B cell (primary cell): Measurements from ENCODE around the gene EHD3. TPM values are rescaled to one million over a fixed set of nuclear protein-coding genes. Genes with fewer than 3 reads are reported as not detected.

Source experiments
- ATAC-seq: fragments of 200-7000 bp; cut with Tn5 transposase; one replicate; pipeline ENCODE4 v1.10.0; 2021; ENCODE audit warnings: low read depth, mild to moderate bottlenecking, moderate number of reproducible peaks, moderate library complexity
- CTCF ChIA-PET: fragments of 350-600 bp; sonication (Branson Sonifier 250); formaldehyde crosslinking; loops from one replicate; lab custom pipeline; 2021; ENCODE audit warnings: antibody characterized with exemption, inconsistent platforms; lab: Charles Lee
- POLR2A ChIA-PET: fragments of 350-600 bp; sonication (Branson Sonifier 250); formaldehyde crosslinking; loops from one replicate; lab custom pipeline; 2021; ENCODE audit warnings: antibody characterized with exemption; lab: Charles Lee
- DNase-seq: peaks from one replicate; pipeline ENCODE4 v3.0.0; 2013
- H2AFZ ChIP-seq: 2 replicates; pipeline ENCODE4 v1.6.1; 2012; ENCODE audit warnings: mild to moderate bottlenecking, low read depth, low read length; ENCODE audit not compliant: insufficient read depth, poor library complexity, severe bottlenecking
- H3K27ac ChIP-seq, 2 donors: 1 replicate in 1 of 2; 2 replicates in 1 of 2; pipeline ENCODE4 v1.5.1; 2012 to 2013; ENCODE audit warnings: low read length in 2 of 2, mild to moderate bottlenecking in 2 of 2, moderate library complexity in 1 of 2
- H3K27me3 ChIP-seq, 4 experiments: fragments of 200-600 bp in 1 of 4; sonication (generic) in 1 of 4; replicated peaks in 1 of 4; 1 replicate in 2 of 4; 2 replicates in 2 of 4; pipeline versions ENCODE4 v1.6.1 to v1.7.0; 2013 to 2016; ENCODE audit warnings: low read length in 3 of 4, mild to moderate bottlenecking in 2 of 4, mixed read lengths in 1 of 4, moderate library complexity in 1 of 4; ENCODE audit not compliant: insufficient read depth in 4 of 4, control insufficient read depth in 3 of 4; ENCODE audit errors: control extremely low read depth in 1 of 4
- H3K36me3 ChIP-seq, 2 experiments: replicated peaks in 1 of 2; 1 replicate in 1 of 2; 2 replicates in 1 of 2; pipeline versions ENCODE4 v1.6.1 to v1.7.1; 2013; ENCODE audit warnings: low read length in 1 of 2; ENCODE audit not compliant: insufficient read depth in 2 of 2, control insufficient read depth in 1 of 2; ENCODE audit errors: control extremely low read depth in 1 of 2, extremely low read depth in 1 of 2
- H3K4me1 ChIP-seq, 2 donors: fragments of 200-600 bp in 1 of 2; sonication (generic) in 1 of 2; 1 replicate in 1 of 2; 2 replicates in 1 of 2; pipeline versions ENCODE4 v1.5.1 to v1.6.1; 2013 to 2017; ENCODE audit warnings: low read length in 2 of 2; ENCODE audit not compliant: control insufficient read depth in 2 of 2, insufficient read depth in 2 of 2
- H3K4me2 ChIP-seq: replicated peaks from 2 replicates; pipeline ENCODE3; 2012; ENCODE audit warnings: mild to moderate bottlenecking, low read depth, low read length; ENCODE audit not compliant: poor library complexity, severe bottlenecking
- H3K4me3 ChIP-seq, 5 experiments: fragments of 200-600 bp in 1 of 5; sonication (generic) in 1 of 5; 1 replicate in 3 of 5; 2 replicates in 2 of 5; pipeline versions ENCODE4 v1.5.1 to v1.7.0; 2011 to 2016; ENCODE audit warnings: low read length in 4 of 5, mild to moderate bottlenecking in 4 of 5, low read depth in 2 of 5, control low read depth in 1 of 5, moderate library complexity in 1 of 5; ENCODE audit not compliant: insufficient read depth in 1 of 5; ENCODE audit errors: control extremely low read depth in 1 of 5, extremely low read depth in 1 of 5
- H3K79me2 ChIP-seq: fragments of 200-600 bp; sonication (generic); one replicate; pipeline ENCODE4 v1.6.0; 2016; ENCODE audit warnings: low read length; ENCODE audit not compliant: control insufficient read depth, insufficient read depth
- H3K9ac ChIP-seq: fragments of 200-600 bp; sonication (generic); 2 replicates; pipeline ENCODE4 v1.6.1; 2017; ENCODE audit warnings: mild to moderate bottlenecking, low read length, moderate library complexity
- H3K9me3 ChIP-seq, 3 donors: one replicate each; pipeline versions ENCODE4 v1.6.1 to v1.7.1; 2013; ENCODE audit warnings: low read length in 2 of 3; ENCODE audit not compliant: control insufficient read depth in 2 of 3, insufficient read depth in 1 of 3; ENCODE audit errors: control extremely low read depth in 1 of 3
- H4K20me1 ChIP-seq: 2 replicates; pipeline ENCODE4 v1.6.0; 2012; ENCODE audit warnings: mild to moderate bottlenecking, low read length; ENCODE audit not compliant: insufficient read depth, control insufficient read depth, poor library complexity, severe bottlenecking
- H3K27ac Mint-ChIP-seq: one replicate; pipeline ENCODE4 v1.8.0; 2021; ENCODE audit warnings: mixed read lengths
- H3K27me3 Mint-ChIP-seq: one replicate; pipeline ENCODE4 v1.8.0; 2021; ENCODE audit warnings: mixed read lengths
- H3K4me1 Mint-ChIP-seq: one replicate; pipeline ENCODE4 v1.8.0; 2021; ENCODE audit warnings: mixed read lengths
- H3K4me3 Mint-ChIP-seq: one replicate; pipeline ENCODE4 v1.8.0; 2021; ENCODE audit warnings: mixed read lengths
- H3K9me3 Mint-ChIP-seq: one replicate; pipeline ENCODE4 v1.8.0; 2022; ENCODE audit warnings: mixed read lengths; ENCODE audit not compliant: insufficient read depth
- CTCF ChIP-seq: fragments of 200-600 bp; IDR thresholded peaks from one replicate; pipeline ENCODE4 v1.8.0; 2022; ENCODE audit warnings: antibody characterized with exemption, mild to moderate bottlenecking
- EZH2 ChIP-seq: IDR thresholded peaks from 2 replicates; pipeline ENCODE4 v1.6.1; 2012; ENCODE audit warnings: borderline replicate concordance, low read depth, mild to moderate bottlenecking, moderate library complexity, low read length; ENCODE audit not compliant: insufficient read depth, poor library complexity, severe bottlenecking
- WGBS: methylation state at CpG from one replicate; pipeline ENCODE4 v1.1.5; 2013; ENCODE audit warnings: missing lambda C conversion rate; ENCODE audit not compliant: insufficient coverage; 5-methylcytosine and 5-hydroxymethylcytosine counted together
- intact Hi-C: fragments of 100-400 bp; cut with micrococcal nuclease; formaldehyde crosslinking; loops from one replicate; pipeline ENCODE4 v1.10.0; 2022
- polyA plus RNA-seq: library from polyadenylated mRNA; depleted of rRNA; stranded (reverse); fragments of >200 nt; gene quantifications from 2 replicates; pipeline ENCODE4 v1.2.3, GENCODE V29; 2012
- total RNA-seq, 2 donors: library from RNA; stranded (reverse); fragments of 120-200 nt in 1 of 2; gene quantifications; 1 replicate in 1 of 2; 2 replicates in 1 of 2; pipeline versions ENCODE4 v1.2.3 to v1.2.4, GENCODE V29; 2013 to 2022

EHD3 gene
- total and polyA plus RNA-seq, 2 donors (not counting 1 experiment from before 2014, with no cell fraction given) = 19.0 to 60.5 TPM

GRCh38 chr2:31241625-31242270, 7.8 kb downstream of the EHD3 start:
- ChIA-PET POLR2A (interaction anchor here (0.6 to 1.8 kb wide), 4 partner anchors 9 to 79 kb away, joined by 4 to 7 read pairs (median 6); no protein-coding TSS in a partner anchor), CTCF (interaction anchor here (0.8 to 1.4 kb wide), 3 partner anchors 11 to 89 kb away, joined by 3 read pairs; no protein-coding TSS in a partner anchor)
- Histone ChIP-seq H3K36me3 (peaks cover 0 to 21% of the 10 kb centered on the region in 2 experiments), H3K4me3 (peak overlapping the region in 1 of 5 experiments; percentile 4), H3K9ac (no peak overlapping the region), H3K27me3 (no peaks in the 10 kb centered on the region), H3K79me2 (peaks cover 8% of the 10 kb centered on the region), H3K27ac (peak overlapping the region in 1 of 2 donors; percentile 8), H3K4me2 (peak overlapping the region; percentile 16), H2AFZ (peak overlapping the region; percentile 26), H3K4me1 (peaks cover 8 to 23% of the 10 kb centered on the region in 2 donors), H4K20me1 (no peaks in the 10 kb centered on the region), H3K9me3 (no peaks in the 10 kb centered on the region)
- ATAC-seq = no peak
- H3K4me1 Mint-ChIP-seq = peaks cover 62% of the 10 kb centered on the region
- no peaks in the 10 kb centered on the region for H3K27me3 Mint-ChIP-seq
- peak overlapping the region; percentile 13 for H3K4me3 Mint-ChIP-seq
- 70% methylated on average over 8 of the region's 10 CpGs for WGBS
- DNase-seq = no peak
- peak overlapping the region; percentile 61 for H3K27ac Mint-ChIP-seq
- no peaks in the 10 kb centered on the region for H3K9me3 Mint-ChIP-seq
- TF ChIP-seq CTCF = no peak
- TF ChIP-seq EZH2 = no peak
- intact Hi-C loops = no loop called here

GRCh38 chr2:31243053-31243452, 9.1 kb downstream of the EHD3 start:
- Mint-ChIP-seq H3K9me3 (no peaks in the 10 kb centered on the region), H3K4me3 (no peak overlapping the region), H3K27ac (no peak overlapping the region), H3K27me3 (no peaks in the 10 kb centered on the region), H3K4me1 (peaks cover 58% of the 10 kb centered on the region)
- Histone ChIP-seq H3K4me3 (no peak overlapping the region), H3K4me2 (no peak overlapping the region), H3K9ac (no peak overlapping the region), H3K4me1 (peaks cover 8 to 21% of the 10 kb centered on the region in 2 donors), H3K36me3 (peaks cover 0 to 29% of the 10 kb centered on the region in 2 experiments), H3K9me3 (no peaks in the 10 kb centered on the region), H3K27me3 (no peaks in the 10 kb centered on the region), H3K79me2 (peaks cover 8% of the 10 kb centered on the region), H4K20me1 (no peaks in the 10 kb centered on the region), H2AFZ (no peak overlapping the region), H3K27ac (no peak overlapping the region)
- ATAC-seq (no peak), DNase-seq (no peak)
- ChIA-PET POLR2A (no interaction called here), CTCF (interaction anchor here (0.6 to 0.9 kb wide), 2 partner anchors 73 to 125 kb away, joined by 3 read pairs; no protein-coding TSS in a partner anchor)
- intact Hi-C loops = no loop called here
- TF ChIP-seq CTCF (no peak), EZH2 (no peak)
- 83% methylated on average over 1 of the region's 5 CpGs for WGBS
